A549 (cell line): ENCODE results near the gene HADHB.

Source experiments
- CEBPB ChIP-seq, 2 experiments: fragments of >200 bp in 1 of 2; sonication (Bioruptor Twin) in 1 of 2; formaldehyde crosslinking in 1 of 2; IDR thresholded peaks; 2 replicates each; pipeline ENCODE4 v1.6.1; 2012 to 2016
- EP300 ChIP-seq, 2 experiments: fragments of >200 bp; sonication (Bioruptor Twin); formaldehyde crosslinking; IDR thresholded peaks; 2 replicates in 1 of 2; 3 replicates in 1 of 2; pipeline ENCODE4 v1.6.1; 2016 to 2017
- HDAC2 ChIP-seq: fragments of 200-600 bp; sonication (generic); IDR thresholded peaks from 2 replicates; pipeline ENCODE4 v1.6.1; 2016
- JUN ChIP-seq, 2 experiments: fragments of >200 bp; sonication (Bioruptor Twin); formaldehyde crosslinking; IDR thresholded peaks; 2 replicates in 1 of 2; 3 replicates in 1 of 2; pipeline ENCODE4 v1.6.1; 2016 to 2017
- KDM1A ChIP-seq: fragments of 200-600 bp; sonication (generic); IDR thresholded peaks from 2 replicates; pipeline ENCODE4 v1.6.1; 2016; ENCODE audit warnings: low read depth, mild to moderate bottlenecking
- POLR2A ChIP-seq: IDR thresholded peaks from 2 replicates; pipeline ENCODE4 v1.6.1; 2012; ENCODE audit warnings: mild to moderate bottlenecking, low read length
- RAD21 ChIP-seq, 2 experiments: fragments of >200 bp in 1 of 2; sonication (Bioruptor Twin) in 1 of 2; formaldehyde crosslinking in 1 of 2; IDR thresholded peaks in 1 of 2; conservative IDR thresholded peaks in 1 of 2; 2 replicates in 1 of 2; 3 replicates in 1 of 2; pipeline ENCODE4 v1.6.1; 2012 to 2018; ENCODE audit warnings: inconsistent platforms in 1 of 2
- TF ChIP-seq, protein P1 (sequence below): fragments of >200 bp; sonication (Bioruptor Twin); formaldehyde crosslinking; IDR thresholded peaks from 3 replicates; pipeline ENCODE4 v1.5.1; 2016

DNA sequence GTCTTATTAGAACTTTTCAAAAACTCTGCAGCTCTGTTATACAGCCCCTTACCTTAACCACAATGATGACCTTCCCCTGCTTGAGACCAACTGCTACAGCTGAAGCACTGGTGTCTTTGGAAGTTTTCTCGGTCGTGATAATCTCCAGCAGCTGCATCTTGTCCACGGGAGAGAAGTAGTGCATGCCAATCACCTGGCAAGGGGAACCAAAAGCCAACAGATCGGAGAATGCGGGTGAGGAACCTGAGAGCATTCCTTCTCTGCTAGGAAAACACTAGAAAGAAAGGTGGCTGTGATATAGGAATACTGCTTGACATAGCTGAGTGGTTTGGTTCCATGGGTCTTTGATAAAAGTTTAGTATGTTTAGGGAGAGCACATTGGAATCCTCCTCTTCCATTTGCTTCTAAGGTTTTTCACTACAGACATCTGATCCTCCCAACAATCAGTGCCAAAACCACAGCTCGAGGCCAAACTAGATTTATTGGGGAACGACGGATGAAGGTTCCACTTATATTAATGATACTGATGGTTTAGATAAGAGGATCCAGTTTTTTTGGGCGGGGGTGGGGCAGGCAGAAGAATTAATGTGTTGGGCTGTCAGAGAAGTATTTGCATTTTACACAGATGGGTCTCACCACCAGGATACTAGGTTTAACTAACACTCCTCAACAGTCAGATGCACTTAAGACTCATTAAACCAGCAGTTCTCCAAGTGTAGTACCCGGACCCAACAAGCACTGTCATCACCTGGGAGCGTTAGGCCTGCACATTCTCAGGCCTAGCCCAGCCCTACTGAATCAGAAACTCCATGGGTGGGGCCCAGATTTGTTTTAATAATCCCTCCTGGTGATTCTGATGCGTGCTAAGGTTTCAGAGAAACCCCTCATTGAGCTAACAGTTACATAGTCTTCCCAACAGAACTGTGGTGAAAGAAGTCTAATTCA, 49.4 kb upstream of the HADHB start:
- TF ChIP-seq KDM1A (no peak), POLR2A (no peak), RAD21 (conservative IDR thresholded peaks at IDR 0.05 in 1 of 2, IDR thresholded peaks at IDR 0.05 in 1 of 2) (no peak), EP300 (IDR thresholded peaks at IDR 0.05) (no peak), JUN (IDR thresholded peaks at IDR 0.05) (no peak), HDAC2 (no peak), CEBPB (IDR thresholded peaks at IDR 0.05) (no peak)
- TF ChIP-seq, protein P1, sequence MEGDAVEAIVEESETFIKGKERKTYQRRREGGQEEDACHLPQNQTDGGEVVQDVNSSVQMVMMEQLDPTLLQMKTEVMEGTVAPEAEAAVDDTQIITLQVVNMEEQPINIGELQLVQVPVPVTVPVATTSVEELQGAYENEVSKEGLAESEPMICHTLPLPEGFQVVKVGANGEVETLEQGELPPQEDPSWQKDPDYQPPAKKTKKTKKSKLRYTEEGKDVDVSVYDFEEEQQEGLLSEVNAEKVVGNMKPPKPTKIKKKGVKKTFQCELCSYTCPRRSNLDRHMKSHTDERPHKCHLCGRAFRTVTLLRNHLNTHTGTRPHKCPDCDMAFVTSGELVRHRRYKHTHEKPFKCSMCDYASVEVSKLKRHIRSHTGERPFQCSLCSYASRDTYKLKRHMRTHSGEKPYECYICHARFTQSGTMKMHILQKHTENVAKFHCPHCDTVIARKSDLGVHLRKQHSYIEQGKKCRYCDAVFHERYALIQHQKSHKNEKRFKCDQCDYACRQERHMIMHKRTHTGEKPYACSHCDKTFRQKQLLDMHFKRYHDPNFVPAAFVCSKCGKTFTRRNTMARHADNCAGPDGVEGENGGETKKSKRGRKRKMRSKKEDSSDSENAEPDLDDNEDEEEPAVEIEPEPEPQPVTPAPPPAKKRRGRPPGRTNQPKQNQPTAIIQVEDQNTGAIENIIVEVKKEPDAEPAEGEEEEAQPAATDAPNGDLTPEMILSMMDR: no peak
